ENCODE measurements around the gene AHR.
"Not testable (repeated sequence)": the region's sequence is repeated elsewhere in the genome, so short reads cannot be mapped to it uniquely, and the experiment has no call there.

The AHR gene

DNA sequence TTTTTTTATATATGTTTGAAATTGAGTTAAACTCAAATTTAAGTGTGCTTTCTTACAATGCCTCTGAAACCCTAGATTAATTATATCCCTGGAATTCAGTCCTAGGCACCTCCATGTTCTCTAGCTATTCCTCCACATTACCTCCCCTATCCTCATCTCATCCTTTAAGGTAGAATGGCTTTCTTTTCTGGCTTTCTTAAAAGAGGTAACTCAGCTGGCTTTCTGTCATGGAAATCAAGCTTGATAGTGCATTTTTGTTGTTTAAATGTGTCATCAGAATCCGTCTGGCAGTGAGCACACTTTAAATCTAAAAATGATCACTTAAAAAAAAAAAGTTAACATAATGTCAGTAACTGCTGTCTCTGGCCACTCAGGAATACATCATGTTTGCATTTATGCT is 42.2 kb downstream of the AHR start:
- no peak for DNase-seq

DNA sequence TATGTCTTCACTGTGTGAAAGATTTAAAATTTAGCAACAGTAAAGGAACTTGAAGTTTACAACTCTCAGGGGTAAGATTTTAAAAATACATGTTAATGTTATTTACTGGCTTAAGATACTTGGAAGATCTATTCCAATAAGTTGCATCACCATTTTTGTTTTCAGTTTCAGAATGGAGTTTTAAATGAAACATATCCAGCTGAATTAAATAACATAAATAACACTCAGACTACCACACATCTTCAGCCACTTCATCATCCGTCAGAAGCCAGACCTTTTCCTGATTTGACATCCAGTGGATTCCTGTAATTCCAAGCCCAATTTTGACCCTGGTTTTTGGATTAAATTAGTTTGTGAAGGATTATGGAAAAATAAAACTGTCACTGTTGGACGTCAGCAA is 44.3 kb downstream of the AHR start:
- no peak for DNase-seq

DNA sequence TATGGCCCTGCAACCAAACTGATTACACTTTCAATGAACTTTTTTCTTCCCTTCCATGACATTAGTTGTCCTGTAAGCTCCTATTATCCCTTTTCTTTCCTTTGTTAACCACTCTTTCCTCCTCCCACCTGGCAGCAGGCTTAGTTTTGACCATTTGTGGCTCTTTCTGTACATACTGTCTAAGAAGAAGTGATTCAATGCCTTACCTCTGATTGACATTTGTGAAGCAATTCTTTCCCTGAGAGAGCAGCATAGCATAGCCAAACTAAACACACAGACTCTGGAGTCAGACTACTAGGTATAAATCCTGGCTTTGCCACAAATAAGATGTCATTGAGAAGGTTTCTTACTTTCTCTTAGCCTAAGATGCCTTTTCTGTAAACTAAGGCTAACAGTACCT is 48.9 kb downstream of the AHR start:
- DNase-seq = no peak

DNA sequence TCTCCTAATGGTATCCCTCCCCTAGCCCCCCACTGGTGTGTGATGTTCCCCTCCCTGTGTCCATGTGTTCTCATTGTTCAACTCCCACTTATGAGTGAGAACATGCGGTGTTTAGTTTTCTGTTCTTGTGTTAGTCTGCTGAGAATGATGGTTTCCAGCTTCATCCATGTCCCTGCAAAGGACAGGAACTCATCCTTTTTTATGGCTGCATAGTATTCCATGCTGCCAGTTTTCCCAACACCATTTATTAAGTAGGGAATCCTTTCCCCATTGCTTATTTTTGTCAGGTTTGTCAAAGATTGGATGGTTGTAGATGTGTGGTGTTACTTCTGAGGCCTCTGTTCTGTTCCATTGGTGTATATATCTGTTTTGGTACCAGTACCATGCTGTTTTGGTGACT is 50.5 kb downstream of the AHR start:
- not testable (repeated sequence) for DNase-seq

DNA sequence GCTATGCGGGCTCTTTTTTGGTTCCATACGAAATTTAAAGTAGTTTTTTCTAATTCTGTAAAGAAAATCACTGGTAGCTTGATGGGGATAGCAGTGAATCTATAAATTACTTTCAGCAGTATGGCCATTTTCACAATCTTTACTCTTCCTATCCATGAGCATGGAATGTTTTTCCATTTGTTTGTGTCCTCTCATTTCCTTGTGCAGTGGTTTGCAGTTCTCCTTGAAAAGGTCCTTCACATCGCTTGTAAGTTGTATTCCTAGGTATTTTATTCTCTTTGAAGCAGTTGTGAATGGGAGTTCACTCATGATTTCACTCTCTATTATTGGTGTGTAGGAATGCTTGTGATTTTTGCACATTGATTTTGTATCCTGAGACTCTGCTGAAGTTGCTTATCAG is 51.9 kb downstream of the AHR start:
- not testable (repeated sequence) for DNase-seq

DNA sequence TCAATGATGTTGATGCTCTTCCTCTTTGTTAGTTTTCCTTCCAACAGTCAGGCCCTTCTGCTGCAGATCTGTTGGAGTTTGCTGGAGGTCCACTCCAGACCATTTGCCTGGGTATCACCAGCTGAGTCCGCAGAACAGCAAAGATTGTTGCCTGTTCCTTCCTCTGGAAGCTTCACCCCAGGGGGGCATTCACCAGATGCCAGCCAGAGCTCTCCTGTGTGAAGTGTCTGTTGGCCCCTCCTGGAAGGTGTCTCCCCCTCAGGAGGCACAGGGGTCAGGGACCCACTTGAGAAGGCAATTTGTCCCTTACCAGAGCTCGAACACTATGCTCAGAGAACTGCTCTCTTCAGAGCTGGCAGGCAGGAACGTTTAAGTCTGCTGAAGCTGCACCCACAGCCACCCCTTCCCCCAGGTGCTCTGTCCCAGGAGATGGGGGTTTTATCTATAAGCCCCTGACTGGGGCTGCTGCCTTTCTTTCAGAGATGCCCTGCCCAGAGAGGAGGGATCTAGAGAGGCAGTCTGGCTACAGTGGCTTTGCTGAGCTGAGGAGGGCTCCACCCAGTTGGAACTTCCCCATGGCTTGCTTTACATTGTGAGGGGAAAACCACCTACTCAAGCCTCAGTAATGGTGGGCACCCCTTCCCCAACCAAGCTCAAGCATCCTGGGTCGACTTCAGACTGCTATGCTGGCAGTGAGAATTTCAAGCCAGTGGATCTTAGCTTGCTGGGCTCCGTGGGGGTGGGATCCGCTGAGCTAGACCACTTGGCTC is 55.4 kb downstream of the AHR start:
- not testable (repeated sequence) for DNase-seq

DNA sequence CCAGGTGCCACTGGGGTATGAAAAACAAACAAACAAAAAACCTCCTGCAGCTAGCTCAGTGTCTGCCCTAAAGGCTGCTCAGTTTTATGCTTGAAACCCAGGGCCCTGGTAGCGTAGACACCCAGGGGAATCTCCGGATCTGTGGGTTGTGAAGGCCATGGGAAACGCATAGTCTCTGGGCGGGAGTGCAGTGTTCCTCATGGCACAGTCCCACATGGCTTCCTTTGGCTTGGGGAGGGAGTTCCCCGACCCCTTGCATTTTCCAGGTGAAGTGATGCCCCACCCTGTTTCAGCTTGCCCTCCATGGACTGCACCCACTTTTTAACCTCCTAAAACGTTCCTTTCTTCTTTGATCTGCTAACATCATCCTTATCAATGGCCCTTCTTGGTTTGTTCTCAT is 56.0 kb downstream of the AHR start:
- no peak for DNase-seq

DNA sequence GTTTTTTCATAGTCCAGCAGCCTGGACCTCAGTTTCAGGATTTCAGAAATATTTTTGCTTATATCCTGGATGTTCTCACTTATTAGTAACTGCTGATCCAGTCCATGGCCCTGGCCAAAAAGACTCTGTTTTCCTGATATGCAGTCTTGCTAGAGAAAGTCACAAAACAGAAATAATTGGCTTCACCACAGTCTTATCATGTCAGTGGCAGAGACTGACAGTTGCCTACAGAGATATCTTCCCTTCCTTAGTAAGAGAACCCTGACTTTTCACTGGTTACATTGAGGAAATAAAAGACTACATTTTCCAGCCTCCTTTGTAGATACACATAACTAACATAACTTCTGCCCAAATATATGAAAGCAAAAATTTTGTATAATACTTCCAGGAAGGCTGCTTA is 56.6 kb downstream of the AHR start:
- no peak for DNase-seq

DNA sequence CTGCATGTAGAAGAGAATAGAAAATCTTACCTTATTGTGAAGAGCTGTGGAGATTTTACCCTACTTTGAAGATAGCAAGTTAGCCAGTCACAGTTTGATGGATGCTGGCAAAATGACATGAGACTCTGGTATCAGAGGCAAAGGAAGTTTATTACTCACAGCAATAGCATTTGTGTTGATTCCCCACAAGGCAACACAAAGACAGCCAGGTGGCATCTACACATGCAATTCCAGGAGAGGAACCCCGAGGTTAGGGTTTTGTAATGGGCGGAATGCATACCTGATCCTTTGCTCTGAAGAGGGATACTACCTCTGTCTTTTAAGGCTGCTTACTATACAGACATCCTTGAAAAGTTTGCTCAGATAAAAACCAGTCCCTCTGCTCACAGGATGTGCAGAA is 59.5 kb downstream of the AHR start:
- DNase-seq = no peak

DNA sequence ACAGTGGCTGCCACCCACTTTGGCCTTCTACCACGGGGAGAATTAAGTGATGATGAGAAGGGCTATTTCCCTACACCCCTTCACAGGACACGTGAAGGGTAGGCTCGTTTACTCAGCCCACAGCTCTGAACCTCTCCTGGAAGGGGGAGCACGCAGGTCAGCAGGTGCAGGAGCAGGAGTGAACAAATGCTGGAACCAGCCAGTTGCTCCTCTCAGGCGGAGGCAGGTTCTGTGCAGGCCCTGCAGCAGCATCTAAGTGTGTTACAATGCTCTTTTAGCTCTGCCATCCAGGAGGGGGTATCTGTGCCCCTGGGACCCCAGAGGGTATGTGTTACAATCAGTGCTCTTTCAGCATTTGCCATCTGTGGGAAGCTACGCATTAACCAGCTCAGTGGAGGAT is 61.2 kb downstream of the AHR start:
- no peak for DNase-seq

DNA sequence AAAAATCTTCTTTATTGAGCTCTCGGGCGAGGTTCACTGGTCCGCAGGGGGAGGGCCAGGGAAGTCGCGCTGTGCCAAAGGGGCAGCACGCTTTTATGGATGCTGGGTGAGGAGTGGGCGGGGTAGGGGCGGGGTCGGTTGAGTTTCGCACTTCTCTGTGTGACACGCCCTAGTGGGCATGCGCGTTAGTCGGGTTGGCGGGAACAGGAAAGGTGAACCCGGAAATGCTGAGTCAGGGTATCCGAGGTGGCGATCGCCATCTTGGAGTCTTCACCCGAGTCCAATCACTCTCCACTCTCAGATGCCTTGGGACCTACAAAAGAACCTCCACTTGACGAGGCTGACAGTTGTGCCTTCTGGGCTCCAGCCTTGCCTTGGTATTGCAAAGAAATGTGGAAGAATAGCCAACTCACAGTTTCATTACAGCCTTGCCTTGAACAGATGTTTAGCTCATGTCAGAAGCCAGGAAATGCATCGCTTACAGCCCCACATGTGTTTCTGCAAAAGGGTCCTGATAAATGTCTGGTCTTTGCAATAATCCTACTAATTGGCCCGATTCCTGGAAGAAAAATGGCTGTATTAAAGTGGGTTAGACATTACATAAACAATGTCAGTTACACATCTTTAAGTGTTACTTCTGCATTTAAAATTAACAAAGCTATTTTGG is 64.1 kb downstream of the AHR start:
- DNase-seq = no peak

DNA sequence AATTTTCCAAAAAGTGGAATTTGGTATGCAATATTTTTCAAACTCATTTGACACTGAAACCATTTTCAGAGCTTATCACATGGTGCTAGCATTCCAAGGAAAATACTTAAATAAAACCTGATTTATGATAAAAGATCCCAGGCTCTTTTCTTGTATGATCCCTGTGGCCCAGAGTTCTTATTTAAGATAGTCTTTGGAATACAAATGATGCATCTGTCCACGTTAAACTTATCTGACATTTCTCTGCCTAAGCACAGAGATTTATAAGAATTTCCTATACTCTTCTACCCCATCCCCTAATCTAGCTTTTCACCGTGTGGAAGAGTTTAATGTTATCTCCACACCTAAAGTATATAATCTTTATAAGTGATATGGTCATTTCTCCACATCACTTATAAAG is 66.2 kb downstream of the AHR start:
- no peak for DNase-seq

DNA sequence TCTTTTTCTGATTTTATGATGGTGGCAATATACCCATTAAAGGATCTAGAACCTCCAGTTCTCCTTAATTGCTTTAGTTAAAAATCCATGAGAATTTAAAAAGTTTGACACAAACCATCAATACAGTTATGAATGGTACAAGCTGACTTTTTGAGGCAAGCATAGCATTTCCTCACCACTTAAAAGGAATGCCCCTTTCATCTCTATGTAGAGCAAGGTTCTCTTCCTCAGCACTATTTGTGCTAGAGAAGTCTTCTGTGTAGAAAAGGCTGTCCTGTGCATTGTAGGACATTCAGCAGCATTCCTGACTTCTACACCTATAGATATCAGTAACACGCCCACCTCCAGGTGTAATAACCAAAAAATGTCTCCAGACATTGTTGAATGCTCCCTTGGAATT is 67.3 kb downstream of the AHR start:
- no peak for DNase-seq

DNA sequence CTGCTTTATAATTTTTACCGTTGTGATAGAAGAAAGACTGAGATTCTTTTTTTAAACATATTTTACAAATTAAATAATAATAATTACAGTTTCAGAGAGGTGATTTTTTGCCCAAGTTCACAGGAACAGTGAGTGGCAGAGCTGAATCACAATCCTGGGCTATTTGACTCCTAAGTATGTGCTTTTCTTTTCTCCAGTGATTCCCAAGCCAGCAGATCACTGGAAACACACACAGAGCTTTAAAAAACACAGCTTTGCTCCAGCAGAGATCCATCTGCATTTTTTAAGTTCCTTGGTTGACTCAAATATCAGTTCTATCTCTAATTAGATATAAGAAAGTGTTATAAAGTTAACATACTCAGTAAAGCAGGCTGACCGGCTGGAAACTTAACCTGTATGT is 69.0 kb downstream of the AHR start:
- no peak for DNase-seq

DNA sequence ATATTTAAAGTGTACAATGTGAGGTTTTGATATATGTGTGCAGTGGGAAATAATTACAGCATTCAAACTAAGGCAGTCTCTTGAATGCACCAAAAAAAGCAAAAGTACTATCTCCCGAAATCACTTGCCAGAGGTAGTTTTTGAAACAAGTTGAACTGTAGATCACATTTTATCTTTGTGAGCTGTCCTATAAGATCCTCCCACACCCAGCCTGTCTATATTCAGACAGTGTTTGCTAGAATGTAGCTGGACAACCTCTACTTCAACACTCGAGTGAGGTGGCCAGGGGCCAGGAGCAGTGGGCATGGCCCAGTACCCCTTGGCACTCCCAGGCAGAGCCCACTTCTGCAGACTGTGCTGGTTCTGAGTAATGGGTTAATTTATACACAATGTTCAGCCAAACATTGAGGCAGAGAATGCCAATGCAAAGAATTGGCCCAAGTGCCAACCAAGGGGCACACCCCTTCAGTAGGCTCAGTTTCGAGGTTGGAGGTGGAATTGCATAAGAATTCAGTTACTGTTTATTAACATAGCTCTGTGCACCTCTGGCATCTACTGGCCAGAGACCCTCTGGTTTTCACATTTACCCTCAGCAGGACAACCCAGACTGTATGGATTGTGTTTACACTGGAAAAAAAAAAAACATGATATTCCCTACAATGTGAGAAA is 70.5 kb downstream of the AHR start:
- no peak for DNase-seq

DNA sequence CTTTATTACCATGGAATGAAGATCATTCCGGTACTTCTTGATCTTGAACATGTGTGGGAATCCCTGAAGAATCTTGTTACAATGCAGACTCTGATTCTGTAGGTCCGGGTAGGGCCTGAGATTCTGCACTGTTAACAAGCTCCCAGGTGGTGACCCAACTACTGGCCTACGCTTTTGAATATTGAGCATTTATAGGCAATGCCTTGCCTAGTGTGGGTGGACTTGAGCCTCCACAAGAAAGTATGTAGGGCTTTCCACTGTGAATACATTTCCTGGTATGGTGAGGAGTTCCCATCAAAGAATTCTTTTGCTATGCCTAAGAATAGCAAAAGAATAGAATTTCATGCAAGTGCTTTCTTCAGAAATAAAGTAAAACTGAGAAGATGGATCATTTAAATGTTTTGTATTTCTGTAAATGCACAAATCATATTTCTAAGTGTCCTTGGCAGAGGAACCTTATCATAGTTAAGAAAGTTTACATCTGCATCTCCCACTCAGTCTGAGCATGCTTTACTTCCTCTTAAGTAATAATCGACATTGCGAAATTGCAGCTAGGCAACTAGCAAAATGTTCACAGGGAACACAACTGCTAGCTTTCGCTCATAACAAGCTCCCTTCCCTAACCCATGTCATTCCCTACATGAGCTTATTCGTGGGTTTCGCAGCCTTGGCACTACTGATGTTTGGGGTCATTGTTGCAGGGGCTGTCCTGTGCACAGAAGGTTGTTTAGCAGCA is 71.4 kb downstream of the AHR start:
- DNase-seq = peak; percentile 84 to 97 (median 95)

DNA sequence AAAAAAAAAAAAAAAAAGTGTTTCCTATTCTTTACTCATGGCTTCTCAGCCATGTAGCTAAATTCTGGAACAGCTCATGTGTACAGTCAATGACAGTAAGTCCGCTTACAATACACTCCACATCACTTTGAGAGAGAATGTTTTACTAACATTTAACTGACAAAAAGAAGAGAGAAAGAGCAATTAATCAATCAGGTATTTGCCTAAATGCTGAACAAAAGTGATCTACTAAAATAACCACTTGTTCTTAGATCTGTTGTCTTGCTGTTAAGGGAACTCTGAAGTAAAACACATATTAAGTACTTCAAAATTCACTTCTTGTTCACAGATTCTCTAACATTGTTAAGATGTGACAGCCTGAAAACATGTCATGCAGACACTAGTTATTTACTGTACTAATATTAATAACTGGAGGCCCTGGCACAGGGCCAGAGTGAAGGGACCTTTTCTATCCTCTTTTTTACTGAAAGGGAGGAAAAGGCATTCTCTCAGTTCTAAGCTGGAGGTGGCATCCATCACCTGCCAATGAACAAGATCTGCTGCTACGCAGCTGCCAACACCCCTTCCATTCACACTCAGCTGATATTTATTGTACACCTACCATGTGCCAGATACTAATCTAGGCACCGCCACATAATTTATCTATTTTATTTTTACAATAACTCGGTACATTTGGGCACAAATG is 72.6 kb downstream of the AHR start:
- peak in 1 of 3 donors; percentile 19 for DNase-seq

DNA sequence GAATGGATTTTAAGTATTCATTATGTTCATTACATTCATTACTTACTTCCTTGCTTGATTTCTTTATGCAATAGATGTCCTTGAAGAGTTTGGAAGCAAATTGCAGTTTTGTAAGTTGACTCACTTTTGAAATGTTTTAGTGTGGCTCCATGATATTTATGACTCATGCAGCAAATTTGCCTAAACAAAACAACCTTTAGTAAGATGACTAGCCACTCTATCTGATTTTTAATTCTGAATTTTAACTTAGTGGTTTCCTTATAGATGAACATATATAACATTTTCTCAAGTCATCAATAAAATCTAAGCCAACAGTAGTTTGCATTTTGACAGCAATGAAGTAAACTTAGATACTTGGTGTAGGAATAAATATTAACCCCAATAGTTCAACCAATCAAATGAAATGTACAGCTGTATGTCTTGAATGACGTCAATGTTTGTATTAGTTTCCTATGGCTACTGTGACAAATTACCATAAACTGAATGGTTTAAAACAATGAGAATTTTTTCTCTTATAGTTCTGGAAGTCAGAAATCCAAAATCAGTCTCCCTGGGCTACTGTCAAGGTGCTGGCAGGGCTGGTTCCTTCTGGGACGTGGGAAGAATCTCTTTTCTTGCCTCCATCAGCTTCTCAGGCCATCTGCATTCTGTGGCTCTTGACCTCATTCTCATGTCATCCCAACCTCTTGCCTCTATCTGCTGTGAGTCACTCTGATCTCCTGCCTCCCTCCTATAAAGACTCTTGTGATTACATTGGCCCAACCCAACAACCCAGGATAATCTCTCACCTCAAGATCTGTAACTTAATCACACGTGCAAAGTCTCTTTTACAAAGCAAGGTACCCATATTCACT is 73.4 kb downstream of the AHR start:
- DNase-seq = peak; percentile 56 to 74 (median 66)

DNA sequence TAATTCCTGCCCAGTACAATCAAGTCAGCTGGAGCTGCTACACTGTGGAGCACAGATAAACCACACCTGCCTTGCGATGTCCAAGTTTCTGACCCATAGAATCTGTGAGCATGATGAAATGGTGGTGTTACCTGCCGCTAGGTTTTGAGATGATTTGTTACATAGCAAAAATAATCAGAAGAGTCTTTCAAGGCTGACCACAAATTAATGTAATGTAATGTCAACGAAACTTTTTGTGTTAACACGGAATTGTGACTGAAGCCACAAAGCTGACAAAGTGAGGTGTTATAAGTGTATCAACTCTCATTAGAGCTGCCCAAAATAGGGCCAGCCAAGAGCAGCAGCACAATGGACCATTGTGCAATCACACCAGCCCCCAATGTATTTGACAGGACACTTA is 75.7 kb downstream of the AHR start:
- DNase-seq = no peak

DNA sequence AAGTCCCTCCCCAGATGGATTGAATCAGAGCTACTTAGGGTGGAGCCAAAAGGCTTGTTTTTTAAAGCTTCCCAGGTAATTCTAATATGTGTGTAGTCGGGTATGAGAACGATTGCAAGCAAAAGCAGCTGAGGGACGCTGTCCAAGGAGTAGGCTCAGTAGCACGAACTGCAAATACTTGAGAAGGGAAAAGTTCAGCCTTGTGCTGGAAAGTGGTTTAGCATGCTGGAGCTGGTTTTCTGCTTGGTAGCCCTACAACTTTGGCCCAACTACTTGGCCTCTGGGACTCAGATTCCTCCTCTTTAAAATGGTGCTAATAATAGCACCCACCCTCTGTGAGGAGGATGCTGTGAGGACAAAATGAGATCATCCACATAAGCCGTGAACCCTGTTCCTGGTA is 76.2 kb downstream of the AHR start:
- DNase-seq = no peak

DNA sequence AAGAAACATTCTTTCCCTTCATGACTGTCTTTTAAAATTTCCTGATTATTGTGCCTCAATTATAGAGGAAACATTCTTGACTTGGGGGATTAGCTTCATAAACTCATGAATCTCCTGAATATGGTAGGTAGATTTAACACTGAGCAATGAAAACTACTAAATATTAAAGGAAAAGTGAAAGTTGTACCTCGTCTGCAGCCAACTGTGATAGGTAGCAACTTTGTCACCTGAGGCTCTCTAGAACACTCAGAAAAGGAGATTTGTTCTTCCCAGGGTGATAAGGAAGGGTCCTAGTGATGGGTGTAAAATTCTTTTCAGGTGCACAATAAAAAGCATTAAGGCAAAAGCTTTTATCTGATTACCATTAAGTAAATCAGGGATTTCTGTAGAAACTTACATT is 78.1 kb downstream of the AHR start:
- DNase-seq = no peak
